SK-N-SH (cell line): ENCODE measurements around the gene ADRM1.

ENCODE experiments used
- CTCF ChIP-seq: fragments of 200-600 bp; sonication (generic); IDR thresholded peaks from 2 replicates; pipeline ENCODE4 v1.6.1; 2017; ENCODE audit warnings: antibody characterized with exemption, mild to moderate bottlenecking, moderate library complexity
- EP300 ChIP-seq, 2 experiments: IDR thresholded peaks; 2 replicates each; pipeline versions ENCODE4 v1.4.0 to v1.6.1; 2012; ENCODE audit warnings: borderline replicate concordance in 1 of 2, low read depth in 1 of 2, low read length in 1 of 2
- GABPA ChIP-seq: IDR thresholded peaks from 2 replicates; pipeline ENCODE4 v1.4.0; 2012; ENCODE audit warnings: low read depth, mild to moderate bottlenecking
- GATA2 ChIP-seq: sonication (generic); formaldehyde crosslinking; IDR thresholded peaks from 2 replicates; pipeline ENCODE4 v1.5.0; 2020; ENCODE audit warnings: mild to moderate bottlenecking, missing genetic modification reagents
- JUND ChIP-seq: IDR thresholded peaks from 2 replicates; pipeline ENCODE4 v1.4.0; 2012
- MAX ChIP-seq: IDR thresholded peaks from 2 replicates; pipeline ENCODE4 v1.4.0; 2012; ENCODE audit warnings: low read depth
- MEF2A ChIP-seq: IDR thresholded peaks from 2 replicates; pipeline ENCODE4 v1.4.0; 2012; ENCODE audit warnings: low read depth, borderline replicate concordance
- MXI1 ChIP-seq: IDR thresholded peaks from 2 replicates; pipeline ENCODE4 v1.6.1; 2012; ENCODE audit warnings: mild to moderate bottlenecking, low read depth, low read length, improper control_type of control experiment
- POLR2AphosphoS5 ChIP-seq: IDR thresholded peaks from 2 replicates; pipeline ENCODE4 v1.6.1; 2012; ENCODE audit warnings: low read depth, low read length
- RAD21 ChIP-seq: IDR thresholded peaks from 2 replicates; pipeline ENCODE4 v1.6.1; 2012; ENCODE audit warnings: mild to moderate bottlenecking, low read length
- RFX5 ChIP-seq: IDR thresholded peaks from 2 replicates; pipeline ENCODE4 v1.6.1; 2012; ENCODE audit warnings: mild to moderate bottlenecking, improper control_type of control experiment, low read length
- SMC3 ChIP-seq: IDR thresholded peaks from 2 replicates; pipeline ENCODE4 v1.6.1; 2012; ENCODE audit warnings: low read depth, low read length, improper control_type of control experiment
- YY1 ChIP-seq: IDR thresholded peaks from 2 replicates; pipeline ENCODE4 v1.4.0; 2012; ENCODE audit warnings: low read depth, mild to moderate bottlenecking

- TF ChIP-seq JUND (no peak), SMC3 (no peak), MEF2A (no peak), CTCF (no peak), GABPA (no peak), MAX (no peak), MXI1 (no peak), YY1 (no peak), RAD21 (no peak), EP300 (IDR thresholded peaks at IDR 0.05; ENCODE audit: borderline replicate concordance in 1 of 2, low read depth in 1 of 2, low read length in 1 of 2) (no peak), RFX5 (no peak), POLR2AphosphoS5 (no peak), GATA2 (no peak)
These were observed 26.9 kb downstream of the ADRM1 start for GRCh38 chr20:62329389-62330377.
